Measurements from ENCODE around the gene EEF1G. TPM values are rescaled to one million over a fixed set of nuclear protein-coding genes. Genes with fewer than 3 reads are reported as not detected.

The EEF1G gene
- total RNA-seq, 3 donors from 2014 or later (not counting 1 experiment from before 2014, with no cell fraction given): 628 to 754 (median 714) TPM

- H3K36me3 Mint-ChIP-seq: no peaks in the 10 kb centered on the region
- no peaks in the 10 kb centered on the region for H3K27me3 Mint-ChIP-seq (ENCODE audit: low read depth in 2 of 2)
- Histone ChIP-seq H3K27me3 (ENCODE audit: control insufficient read depth, insufficient read depth, low read length) (no peaks in the 10 kb centered on the region), H3K4me1 (ENCODE audit: control insufficient read depth, insufficient read depth, low read length) (peaks cover 25% of the 10 kb centered on the region), H3K9me3 (ENCODE audit: control insufficient read depth, insufficient read depth, low read length) (no peaks in the 10 kb centered on the region), H3K27ac (ENCODE audit: low read length) (no peak overlapping the region), H3K36me3 (ENCODE audit: control insufficient read depth, insufficient read depth, low read length) (peaks cover 44% of the 10 kb centered on the region), H3K4me3 (ENCODE audit: low read length) (no peak overlapping the region)
- H3K27ac Mint-ChIP-seq: peak overlapping the region in 1 of 2 donors; percentile 20
- no peak for TF ChIP-seq CTCF (IDR thresholded peaks at IDR 0.05)
- H3K4me3 Mint-ChIP-seq: no peak overlapping the region
- H3K9me3 Mint-ChIP-seq: no peaks in the 10 kb centered on the region
- ATAC-seq: no peak
- peaks cover 26 to 53% of the 10 kb centered on the region in 2 donors for H3K4me1 Mint-ChIP-seq
- DNase-seq: no peak
- WGBS (ENCODE audit: insufficient coverage): 74% methylated on average over 4 of the region's 4 CpGs
- intact Hi-C loops (cut with micrococcal nuclease): no loop called here
Observed at GRCh38 chr11:62607714-62608113, 34.0 kb upstream of the EEF1G start.

GRCh38 chr11:62605902-62606301 lies 32.2 kb upstream of the EEF1G start:
- Histone ChIP-seq H3K36me3 (ENCODE audit: control insufficient read depth, insufficient read depth, low read length) (peaks cover 41% of the 10 kb centered on the region), H3K4me1 (ENCODE audit: control insufficient read depth, insufficient read depth, low read length) (peaks cover 23% of the 10 kb centered on the region), H3K4me3 (ENCODE audit: low read length) (no peak overlapping the region), H3K9me3 (ENCODE audit: control insufficient read depth, insufficient read depth, low read length) (no peaks in the 10 kb centered on the region), H3K27ac (ENCODE audit: low read length) (no peak overlapping the region), H3K27me3 (ENCODE audit: control insufficient read depth, insufficient read depth, low read length) (no peaks in the 10 kb centered on the region)
- Mint-ChIP-seq H3K4me3 (no peak overlapping the region), H3K27me3 (ENCODE audit: low read depth in 2 of 2) (no peaks in the 10 kb centered on the region), H3K9me3 (no peaks in the 10 kb centered on the region), H3K36me3 (no peaks in the 10 kb centered on the region), H3K4me1 (peaks cover 22 to 50% of the 10 kb centered on the region in 2 donors), H3K27ac (no peak overlapping the region)
- 97% methylated on average over 15 of the region's 15 CpGs for WGBS (ENCODE audit: insufficient coverage)
- intact Hi-C loops (cut with micrococcal nuclease): no loop called here
- DNase-seq: no peak
- no peak for TF ChIP-seq CTCF (IDR thresholded peaks at IDR 0.05)
- ATAC-seq: no peak

GRCh38 chr11:62605467-62605866 lies 31.8 kb upstream of the EEF1G start:
- intact Hi-C loops (cut with micrococcal nuclease): no loop called here
- H3K9me3 ChIP-seq (ENCODE audit: control insufficient read depth, insufficient read depth, low read length): no peaks in the 10 kb centered on the region

More at GRCh38 chr11:62605467-62605866, 31.8 kb upstream of the EEF1G start:
- no peak overlapping the region for H3K4me3 Mint-ChIP-seq
- H3K27me3 Mint-ChIP-seq (ENCODE audit: low read depth in 2 of 2): no peaks in the 10 kb centered on the region
- no peaks in the 10 kb centered on the region for H3K9me3 Mint-ChIP-seq
- whole genome bisulfite sequencing (ENCODE audit: insufficient coverage): 96% methylated on average over 6 of the region's 6 CpGs
- H3K4me1 ChIP-seq (ENCODE audit: control insufficient read depth, insufficient read depth, low read length): peaks cover 22% of the 10 kb centered on the region
- H3K27ac ChIP-seq (ENCODE audit: low read length): no peak overlapping the region
- H3K27me3 ChIP-seq (ENCODE audit: control insufficient read depth, insufficient read depth, low read length): no peaks in the 10 kb centered on the region
- no peaks in the 10 kb centered on the region for H3K36me3 Mint-ChIP-seq
- peaks cover 37% of the 10 kb centered on the region for H3K36me3 ChIP-seq (ENCODE audit: control insufficient read depth, insufficient read depth, low read length)
- ATAC-seq (no peak), DNase-seq (no peak)
- peak overlapping the region in 1 of 2 donors; percentile 53 for H3K27ac Mint-ChIP-seq
- H3K4me3 ChIP-seq (ENCODE audit: low read length): no peak overlapping the region
- peaks cover 24 to 47% of the 10 kb centered on the region in 2 donors for H3K4me1 Mint-ChIP-seq
- no peak for TF ChIP-seq CTCF (IDR thresholded peaks at IDR 0.05)

Data from natural killer cell (primary cell).